ENCODE results near the gene TTC9B.

DNA sequence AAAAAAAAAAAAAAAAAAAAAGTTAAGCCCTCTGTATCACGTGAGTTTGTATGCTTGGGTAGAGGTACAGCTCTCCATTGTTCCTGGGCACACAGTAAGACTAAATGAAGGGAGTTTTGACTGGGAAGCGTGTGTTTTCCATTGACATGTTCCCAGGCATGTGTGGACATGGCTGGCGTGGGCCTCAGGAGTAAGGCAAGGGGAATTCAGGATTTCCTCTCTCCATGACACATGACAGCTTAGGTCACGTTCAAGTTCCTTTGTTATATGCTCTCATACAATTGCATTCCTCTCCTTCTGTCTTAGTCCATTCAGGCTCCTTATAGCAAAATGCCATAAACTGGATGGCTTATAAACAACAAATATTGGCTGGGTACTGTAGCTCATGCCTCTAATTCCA lies 44.1 kb downstream of the TTC9B start:
- TF ChIP-seq CTCF (IDR thresholded peaks at IDR 0.05) = no peak
- TF ChIP-seq POLR2A (IDR thresholded peaks at IDR 0.05) = no peak
